Measurements from ENCODE around the gene SEMA7A.

DNA sequence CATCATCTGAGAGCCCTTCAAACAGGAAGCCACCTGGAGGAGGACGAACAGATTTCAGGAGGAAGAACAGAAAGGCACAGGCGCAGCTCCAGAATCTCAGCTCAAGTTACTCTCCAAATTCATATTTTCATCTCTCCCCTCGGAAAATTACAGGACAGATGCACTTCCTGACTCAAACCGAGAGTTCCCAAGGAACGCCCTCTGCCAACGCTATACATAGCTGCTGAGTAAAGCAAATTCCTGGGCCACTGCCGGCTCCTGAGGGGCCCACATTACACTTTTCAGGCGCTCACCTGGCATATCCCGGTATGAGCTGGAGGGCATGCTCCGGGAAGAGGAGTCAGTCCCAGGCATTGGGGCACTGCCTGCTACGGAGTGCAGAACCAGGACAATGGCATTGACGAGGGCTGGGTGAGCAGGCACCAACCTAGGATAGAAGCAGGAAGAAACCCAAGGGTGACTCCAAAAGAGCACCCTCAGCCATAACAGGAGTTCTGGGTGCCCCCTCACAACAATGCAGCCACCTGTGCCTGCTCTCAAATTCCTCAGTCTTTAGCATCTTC lies 16.0 kb upstream of the SEMA7A start:
- no peak for TF ChIP-seq POLR2A (IDR thresholded peaks at IDR 0.05; ENCODE audit: low read depth, low read length)
- no peak for TF ChIP-seq TAF1 (IDR thresholded peaks at IDR 0.05; ENCODE audit: borderline replicate concordance, low read depth, low read length)

Measured in GM12892 (cell line).